ENCODE results near the gene NME8.

DNA sequence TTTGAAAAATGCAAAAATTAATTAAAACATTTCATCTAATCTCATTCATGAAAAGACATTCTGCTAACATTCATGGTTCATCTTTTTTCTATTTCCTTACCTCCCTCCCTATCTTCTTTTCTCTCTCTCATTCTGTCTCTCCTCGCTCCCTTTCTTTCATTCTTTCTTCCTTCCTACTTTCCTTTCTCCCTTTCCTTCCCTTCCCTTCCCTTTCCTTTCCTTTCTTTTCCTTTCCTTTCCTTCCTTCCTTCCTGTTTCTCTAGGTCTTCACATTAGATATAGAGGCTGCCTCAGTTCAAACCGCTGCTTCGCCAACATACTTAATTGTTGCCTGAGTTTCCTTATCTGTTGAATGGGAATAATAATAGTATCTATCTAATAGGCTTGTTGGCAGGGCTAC is 46.3 kb downstream of the NME8 start:
- TF ChIP-seq, protein P1, sequence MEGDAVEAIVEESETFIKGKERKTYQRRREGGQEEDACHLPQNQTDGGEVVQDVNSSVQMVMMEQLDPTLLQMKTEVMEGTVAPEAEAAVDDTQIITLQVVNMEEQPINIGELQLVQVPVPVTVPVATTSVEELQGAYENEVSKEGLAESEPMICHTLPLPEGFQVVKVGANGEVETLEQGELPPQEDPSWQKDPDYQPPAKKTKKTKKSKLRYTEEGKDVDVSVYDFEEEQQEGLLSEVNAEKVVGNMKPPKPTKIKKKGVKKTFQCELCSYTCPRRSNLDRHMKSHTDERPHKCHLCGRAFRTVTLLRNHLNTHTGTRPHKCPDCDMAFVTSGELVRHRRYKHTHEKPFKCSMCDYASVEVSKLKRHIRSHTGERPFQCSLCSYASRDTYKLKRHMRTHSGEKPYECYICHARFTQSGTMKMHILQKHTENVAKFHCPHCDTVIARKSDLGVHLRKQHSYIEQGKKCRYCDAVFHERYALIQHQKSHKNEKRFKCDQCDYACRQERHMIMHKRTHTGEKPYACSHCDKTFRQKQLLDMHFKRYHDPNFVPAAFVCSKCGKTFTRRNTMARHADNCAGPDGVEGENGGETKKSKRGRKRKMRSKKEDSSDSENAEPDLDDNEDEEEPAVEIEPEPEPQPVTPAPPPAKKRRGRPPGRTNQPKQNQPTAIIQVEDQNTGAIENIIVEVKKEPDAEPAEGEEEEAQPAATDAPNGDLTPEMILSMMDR (IDR thresholded peaks at IDR 0.05): no peak
- no peak for TF ChIP-seq EZH2 (IDR thresholded peaks at IDR 0.05)
